DOHH2 (cell line): Measurements from ENCODE around the gene NETO1.

ENCODE experiments used
- EZH2phosphoT487 ChIP-seq: fragments of 200-600 bp; sonication (generic); IDR thresholded peaks from 2 replicates; pipeline ENCODE4 v1.6.1; 2017; ENCODE audit warnings: borderline replicate concordance, mild to moderate bottlenecking, antibody characterized with exemption, low read length, moderate library complexity, mixed read lengths
- TF ChIP-seq, protein P1 (sequence below): fragments of 200-600 bp; sonication (generic); IDR thresholded peaks from one replicate; pipeline ENCODE4 v1.5.1; 2014; ENCODE audit warnings: antibody characterized with exemption, mild to moderate bottlenecking, low read depth, low read length; ENCODE audit not compliant: poor library complexity, severe bottlenecking

DNA sequence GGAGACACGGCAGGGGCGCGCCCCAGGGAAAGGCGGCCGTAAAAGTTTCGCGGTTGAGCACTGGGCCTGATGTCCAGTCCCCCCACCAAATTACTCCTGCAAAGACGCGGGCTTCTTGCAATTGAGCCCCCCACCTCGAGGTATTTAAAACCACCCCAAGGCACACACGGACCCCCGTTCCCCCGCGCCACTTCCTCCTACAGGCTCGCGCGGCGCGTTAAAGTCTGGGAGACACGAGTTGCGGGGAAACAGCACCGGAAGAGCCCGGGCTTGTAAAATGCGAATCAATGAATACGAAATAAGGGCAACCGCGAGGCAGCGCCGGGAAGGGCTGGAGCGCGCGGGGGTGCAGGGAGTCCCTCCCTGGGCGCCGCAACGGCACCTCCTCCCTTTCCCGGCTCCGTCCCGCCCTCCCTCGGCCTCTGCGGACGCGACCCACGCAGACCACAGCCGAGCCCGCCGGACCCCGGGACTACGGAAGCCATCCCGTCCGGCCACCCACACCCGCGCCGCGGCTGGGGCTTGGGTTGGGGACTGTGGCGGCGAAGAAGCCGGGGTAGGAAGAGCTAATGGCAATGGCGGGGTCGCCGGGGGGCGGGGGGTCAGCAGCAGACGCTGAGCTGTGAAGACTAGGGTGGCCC is 918 bp upstream of the NETO1 start:
- TF ChIP-seq, protein P1, sequence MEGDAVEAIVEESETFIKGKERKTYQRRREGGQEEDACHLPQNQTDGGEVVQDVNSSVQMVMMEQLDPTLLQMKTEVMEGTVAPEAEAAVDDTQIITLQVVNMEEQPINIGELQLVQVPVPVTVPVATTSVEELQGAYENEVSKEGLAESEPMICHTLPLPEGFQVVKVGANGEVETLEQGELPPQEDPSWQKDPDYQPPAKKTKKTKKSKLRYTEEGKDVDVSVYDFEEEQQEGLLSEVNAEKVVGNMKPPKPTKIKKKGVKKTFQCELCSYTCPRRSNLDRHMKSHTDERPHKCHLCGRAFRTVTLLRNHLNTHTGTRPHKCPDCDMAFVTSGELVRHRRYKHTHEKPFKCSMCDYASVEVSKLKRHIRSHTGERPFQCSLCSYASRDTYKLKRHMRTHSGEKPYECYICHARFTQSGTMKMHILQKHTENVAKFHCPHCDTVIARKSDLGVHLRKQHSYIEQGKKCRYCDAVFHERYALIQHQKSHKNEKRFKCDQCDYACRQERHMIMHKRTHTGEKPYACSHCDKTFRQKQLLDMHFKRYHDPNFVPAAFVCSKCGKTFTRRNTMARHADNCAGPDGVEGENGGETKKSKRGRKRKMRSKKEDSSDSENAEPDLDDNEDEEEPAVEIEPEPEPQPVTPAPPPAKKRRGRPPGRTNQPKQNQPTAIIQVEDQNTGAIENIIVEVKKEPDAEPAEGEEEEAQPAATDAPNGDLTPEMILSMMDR: no peak
- no peak for TF ChIP-seq EZH2phosphoT487
